Vagina (tissue), 2 donors: ENCODE results near the gene ATP11C.

ENCODE experiments used
- CTCF ChIP-seq, 3 experiments: fragments of 450-650 bp in 2 of 3; fragments of 200-600 bp in 1 of 3; sonication (generic) in 1 of 3; IDR thresholded peaks; one replicate each; pipeline ENCODE4 v1.5.1; 2017 to 2019; ENCODE audit warnings: antibody characterized with exemption in 3 of 3, mild to moderate bottlenecking in 2 of 3, moderate library complexity in 2 of 3
- POLR2A ChIP-seq, 2 donors: fragments of 450-650 bp; IDR thresholded peaks; one replicate each; pipeline ENCODE4 v1.6.1; 2017; ENCODE audit warnings: antibody characterized with exemption in 2 of 2, mild to moderate bottlenecking in 2 of 2, moderate library complexity in 2 of 2

- TF ChIP-seq CTCF (IDR thresholded peaks at IDR 0.05) (no peak), POLR2A (IDR thresholded peaks at IDR 0.05) (no peak)
Measured at GRCh38 chrX:139724626-139725025, 208.2 kb downstream of the ATP11C start.
